PFSK-1 (cell line): Measurements from ENCODE around the gene MAML2.

Experiments
- FOXP2 ChIP-seq: optimal IDR thresholded peaks from 2 replicates; pipeline ENCODE3; 2011; ENCODE audit warnings: borderline replicate concordance, control low read depth, inconsistent platforms; ENCODE audit not compliant: insufficient read depth; ENCODE audit errors: extremely low read length, extremely low read depth
- POLR2AphosphoS5 ChIP-seq: IDR thresholded peaks from 2 replicates; pipeline ENCODE4 v1.6.1; 2012; ENCODE audit warnings: low read depth, mild to moderate bottlenecking, control low read depth, low read length, moderate library complexity
- TAF1 ChIP-seq: IDR thresholded peaks from 2 replicates; pipeline ENCODE4 v1.6.1; 2012; ENCODE audit warnings: low read length, control low read depth, borderline replicate concordance; ENCODE audit not compliant: insufficient read depth
- TF ChIP-seq, protein P1 (sequence below), 2 experiments: IDR thresholded peaks; 2 replicates each; pipeline versions ENCODE4 v1.6.1 to v1.8.0; 2011 to 2012; ENCODE audit warnings: low read depth in 2 of 2, low read length in 2 of 2, control low read depth in 1 of 2, inconsistent platforms in 1 of 2, mild to moderate bottlenecking in 1 of 2, moderate library complexity in 1 of 2; ENCODE audit not compliant: insufficient read depth in 1 of 2

DNA sequence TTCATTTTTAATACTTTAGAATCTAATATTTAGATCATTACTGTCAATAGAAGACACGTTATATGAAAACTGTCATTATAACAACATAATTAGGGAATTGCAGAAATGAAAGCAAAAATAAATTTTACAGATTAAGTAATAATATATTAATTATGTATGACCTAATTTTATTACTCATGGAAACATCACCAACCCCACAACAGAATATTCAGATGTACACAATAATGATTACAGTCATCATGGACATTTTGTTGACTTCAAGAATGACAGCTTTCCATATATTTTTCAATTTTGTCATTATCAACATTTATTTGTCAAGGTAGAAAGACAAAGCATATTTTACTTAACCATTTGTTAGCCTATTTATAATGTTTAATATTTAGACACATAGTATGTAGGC lies 119.9 kb downstream of the MAML2 start:
- TF ChIP-seq TAF1 (no peak), POLR2AphosphoS5 (no peak), FOXP2 (no peak)
- TF ChIP-seq, protein P1, sequence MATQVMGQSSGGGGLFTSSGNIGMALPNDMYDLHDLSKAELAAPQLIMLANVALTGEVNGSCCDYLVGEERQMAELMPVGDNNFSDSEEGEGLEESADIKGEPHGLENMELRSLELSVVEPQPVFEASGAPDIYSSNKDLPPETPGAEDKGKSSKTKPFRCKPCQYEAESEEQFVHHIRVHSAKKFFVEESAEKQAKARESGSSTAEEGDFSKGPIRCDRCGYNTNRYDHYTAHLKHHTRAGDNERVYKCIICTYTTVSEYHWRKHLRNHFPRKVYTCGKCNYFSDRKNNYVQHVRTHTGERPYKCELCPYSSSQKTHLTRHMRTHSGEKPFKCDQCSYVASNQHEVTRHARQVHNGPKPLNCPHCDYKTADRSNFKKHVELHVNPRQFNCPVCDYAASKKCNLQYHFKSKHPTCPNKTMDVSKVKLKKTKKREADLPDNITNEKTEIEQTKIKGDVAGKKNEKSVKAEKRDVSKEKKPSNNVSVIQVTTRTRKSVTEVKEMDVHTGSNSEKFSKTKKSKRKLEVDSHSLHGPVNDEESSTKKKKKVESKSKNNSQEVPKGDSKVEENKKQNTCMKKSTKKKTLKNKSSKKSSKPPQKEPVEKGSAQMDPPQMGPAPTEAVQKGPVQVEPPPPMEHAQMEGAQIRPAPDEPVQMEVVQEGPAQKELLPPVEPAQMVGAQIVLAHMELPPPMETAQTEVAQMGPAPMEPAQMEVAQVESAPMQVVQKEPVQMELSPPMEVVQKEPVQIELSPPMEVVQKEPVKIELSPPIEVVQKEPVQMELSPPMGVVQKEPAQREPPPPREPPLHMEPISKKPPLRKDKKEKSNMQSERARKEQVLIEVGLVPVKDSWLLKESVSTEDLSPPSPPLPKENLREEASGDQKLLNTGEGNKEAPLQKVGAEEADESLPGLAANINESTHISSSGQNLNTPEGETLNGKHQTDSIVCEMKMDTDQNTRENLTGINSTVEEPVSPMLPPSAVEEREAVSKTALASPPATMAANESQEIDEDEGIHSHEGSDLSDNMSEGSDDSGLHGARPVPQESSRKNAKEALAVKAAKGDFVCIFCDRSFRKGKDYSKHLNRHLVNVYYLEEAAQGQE (IDR thresholded peaks at IDR 0.05; ENCODE audit: insufficient read depth in 1 of 2, low read depth in 2 of 2, low read length in 2 of 2): no peak
